Activated CD4-positive, alpha-beta T cell treated with anti-CD3 and anti-CD28 coated beads, Interleukin-2, amount 50 U/mL, for 24 hours (primary cell): ENCODE data around the gene GCC2.
"Not testable (repeated sequence)": the region's sequence is repeated elsewhere in the genome, so short reads cannot be mapped to it uniquely, and the experiment has no call there.

Experiments used
- DNase-seq, 2 donors: peaks; one replicate each; pipeline ENCODE4 v3.0.0-alpha.2; 2020; ENCODE audit warnings: low read depth in 1 of 2, low spot score in 1 of 2

Gene GCC2, protein sequence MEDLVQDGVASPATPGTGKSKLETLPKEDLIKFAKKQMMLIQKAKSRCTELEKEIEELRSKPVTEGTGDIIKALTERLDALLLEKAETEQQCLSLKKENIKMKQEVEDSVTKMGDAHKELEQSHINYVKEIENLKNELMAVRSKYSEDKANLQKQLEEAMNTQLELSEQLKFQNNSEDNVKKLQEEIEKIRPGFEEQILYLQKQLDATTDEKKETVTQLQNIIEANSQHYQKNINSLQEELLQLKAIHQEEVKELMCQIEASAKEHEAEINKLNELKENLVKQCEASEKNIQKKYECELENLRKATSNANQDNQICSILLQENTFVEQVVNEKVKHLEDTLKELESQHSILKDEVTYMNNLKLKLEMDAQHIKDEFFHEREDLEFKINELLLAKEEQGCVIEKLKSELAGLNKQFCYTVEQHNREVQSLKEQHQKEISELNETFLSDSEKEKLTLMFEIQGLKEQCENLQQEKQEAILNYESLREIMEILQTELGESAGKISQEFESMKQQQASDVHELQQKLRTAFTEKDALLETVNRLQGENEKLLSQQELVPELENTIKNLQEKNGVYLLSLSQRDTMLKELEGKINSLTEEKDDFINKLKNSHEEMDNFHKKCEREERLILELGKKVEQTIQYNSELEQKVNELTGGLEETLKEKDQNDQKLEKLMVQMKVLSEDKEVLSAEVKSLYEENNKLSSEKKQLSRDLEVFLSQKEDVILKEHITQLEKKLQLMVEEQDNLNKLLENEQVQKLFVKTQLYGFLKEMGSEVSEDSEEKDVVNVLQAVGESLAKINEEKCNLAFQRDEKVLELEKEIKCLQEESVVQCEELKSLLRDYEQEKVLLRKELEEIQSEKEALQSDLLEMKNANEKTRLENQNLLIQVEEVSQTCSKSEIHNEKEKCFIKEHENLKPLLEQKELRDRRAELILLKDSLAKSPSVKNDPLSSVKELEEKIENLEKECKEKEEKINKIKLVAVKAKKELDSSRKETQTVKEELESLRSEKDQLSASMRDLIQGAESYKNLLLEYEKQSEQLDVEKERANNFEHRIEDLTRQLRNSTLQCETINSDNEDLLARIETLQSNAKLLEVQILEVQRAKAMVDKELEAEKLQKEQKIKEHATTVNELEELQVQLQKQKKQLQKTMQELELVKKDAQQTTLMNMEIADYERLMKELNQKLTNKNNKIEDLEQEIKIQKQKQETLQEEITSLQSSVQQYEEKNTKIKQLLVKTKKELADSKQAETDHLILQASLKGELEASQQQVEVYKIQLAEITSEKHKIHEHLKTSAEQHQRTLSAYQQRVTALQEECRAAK (N-terminal part only)

DNA sequence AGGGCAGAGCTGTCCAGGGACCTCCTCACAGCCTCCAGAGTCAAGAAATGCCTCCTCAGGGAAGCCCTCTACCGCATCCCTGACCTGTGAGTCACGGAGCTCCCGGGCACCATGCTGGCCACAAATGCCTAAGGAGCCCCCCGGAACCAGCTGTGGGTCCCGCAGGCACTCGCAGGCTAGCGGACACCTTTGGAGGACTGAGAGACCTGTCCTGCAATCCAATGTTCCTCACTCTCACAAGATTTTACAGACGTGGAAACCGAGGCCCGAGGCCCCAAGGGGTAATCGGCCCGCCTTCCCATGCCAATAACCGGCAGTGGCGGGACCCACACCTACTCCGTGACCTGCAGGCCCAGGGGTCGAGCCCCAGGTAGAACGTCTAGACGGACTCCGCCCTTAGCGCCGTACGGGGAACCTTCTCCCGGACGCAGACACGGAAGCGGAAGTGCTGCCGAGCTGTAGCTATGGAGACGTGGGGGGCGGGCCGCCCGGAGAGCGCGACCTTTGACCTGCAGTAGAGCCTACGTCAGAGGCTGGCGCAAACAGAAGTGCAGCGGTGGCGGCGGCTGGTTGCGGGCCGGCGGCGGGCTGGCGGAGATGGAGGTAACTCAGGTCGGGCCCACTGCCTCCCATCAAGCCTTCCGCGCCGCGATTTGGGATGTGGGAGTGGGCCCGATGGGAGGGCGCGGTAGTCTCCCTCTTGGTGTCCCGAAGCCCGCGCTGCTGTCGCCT, at the start of gene GCC2:
Gene GCC2, plus strand, starts transcription at position 529 of the 732 bp plus-strand sequence. Its CDS starts 69 bp downstream, at position 598.
- DNase-seq = peak; percentile 90 to 93

DNA sequence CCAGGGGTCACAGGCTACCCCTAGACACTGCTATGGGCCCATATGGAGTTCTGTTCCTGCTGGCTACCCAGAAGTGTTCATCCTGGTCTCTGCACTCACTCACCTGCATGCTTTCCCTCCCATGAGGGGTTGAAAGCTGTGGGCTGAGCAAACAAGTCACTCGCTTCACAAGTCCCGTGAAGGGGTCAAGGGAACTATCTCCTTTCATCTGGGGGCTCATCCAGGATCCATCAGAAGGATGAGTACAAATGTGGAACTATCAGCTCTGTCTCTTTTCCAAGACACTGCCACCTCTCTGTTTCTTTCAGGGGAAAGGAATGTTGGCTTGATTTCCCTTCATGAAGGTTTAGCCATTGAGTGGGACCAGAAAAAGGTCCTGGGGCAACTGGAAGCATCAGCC, 49.5 kb upstream of the GCC2 start:
- DNase-seq = no peak

DNA sequence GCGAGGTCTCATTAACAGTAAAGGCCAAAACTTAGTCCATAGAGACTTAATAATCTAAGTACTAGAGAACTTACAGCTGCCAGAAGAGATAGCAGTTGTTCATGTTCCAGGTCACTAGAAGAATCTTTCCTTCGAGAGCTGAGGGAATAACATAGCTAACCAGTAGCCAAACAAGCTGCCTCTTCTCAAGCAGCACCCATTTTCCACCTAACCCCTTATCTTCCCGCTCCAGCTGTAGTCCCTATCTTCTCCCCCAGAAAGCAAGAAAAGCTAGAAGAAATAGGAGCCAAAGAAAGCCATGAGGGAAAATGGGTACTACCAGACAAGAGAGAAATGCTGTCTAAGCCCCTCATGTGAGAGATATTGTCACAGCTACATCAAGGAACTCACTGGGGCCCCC, 47.2 kb upstream of the GCC2 start:
- DNase-seq = no peak

DNA sequence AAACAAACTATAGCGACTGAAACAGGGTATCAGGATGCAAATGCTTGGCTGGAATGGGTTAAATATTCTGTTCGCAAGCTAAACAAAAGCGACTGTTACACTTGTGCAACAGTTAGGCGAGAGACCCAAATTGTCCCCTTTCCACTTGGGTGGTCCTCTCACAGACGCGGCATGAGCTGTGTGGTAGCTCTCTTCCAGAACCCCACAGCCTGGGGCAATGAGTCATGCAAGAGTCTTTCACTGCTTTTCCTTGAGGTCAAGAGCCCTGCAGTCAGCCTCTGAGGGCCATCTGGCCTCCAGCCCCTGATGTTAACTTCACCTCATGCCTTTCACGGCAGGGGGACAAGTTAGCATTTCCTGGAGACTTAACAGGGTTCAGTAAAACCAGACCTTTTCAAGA, 45.5 kb upstream of the GCC2 start:
- DNase-seq = no peak

DNA sequence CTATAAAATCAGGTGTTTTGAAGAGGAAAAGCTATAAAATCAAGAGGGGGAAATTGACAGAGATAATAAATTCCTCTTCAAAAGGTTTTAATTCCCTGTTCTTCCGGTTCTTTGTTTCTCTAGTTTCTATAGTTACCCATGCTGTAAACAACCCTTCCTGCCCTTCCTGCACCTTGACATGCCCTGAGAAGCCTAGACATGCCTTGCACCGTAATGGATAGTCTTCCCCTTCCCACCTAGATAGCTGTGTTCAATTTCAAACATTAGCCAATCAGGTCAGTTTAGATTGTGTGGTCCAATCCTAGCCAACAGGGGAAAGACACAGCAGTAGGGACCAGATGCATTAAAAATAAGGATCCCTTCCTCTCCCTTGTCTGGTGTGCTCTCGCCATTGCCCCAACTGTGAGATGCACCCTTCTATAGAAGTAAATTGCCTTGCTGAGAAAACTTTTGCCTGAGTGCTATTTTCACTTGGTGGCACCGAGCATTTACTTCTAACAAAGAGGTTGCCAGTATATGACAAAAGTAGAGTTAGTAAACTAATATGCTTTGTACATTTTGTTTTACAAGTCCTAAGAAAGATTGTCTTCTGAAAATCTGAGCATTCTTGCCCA, 44.1 kb upstream of the GCC2 start:
- no peak for DNase-seq

DNA sequence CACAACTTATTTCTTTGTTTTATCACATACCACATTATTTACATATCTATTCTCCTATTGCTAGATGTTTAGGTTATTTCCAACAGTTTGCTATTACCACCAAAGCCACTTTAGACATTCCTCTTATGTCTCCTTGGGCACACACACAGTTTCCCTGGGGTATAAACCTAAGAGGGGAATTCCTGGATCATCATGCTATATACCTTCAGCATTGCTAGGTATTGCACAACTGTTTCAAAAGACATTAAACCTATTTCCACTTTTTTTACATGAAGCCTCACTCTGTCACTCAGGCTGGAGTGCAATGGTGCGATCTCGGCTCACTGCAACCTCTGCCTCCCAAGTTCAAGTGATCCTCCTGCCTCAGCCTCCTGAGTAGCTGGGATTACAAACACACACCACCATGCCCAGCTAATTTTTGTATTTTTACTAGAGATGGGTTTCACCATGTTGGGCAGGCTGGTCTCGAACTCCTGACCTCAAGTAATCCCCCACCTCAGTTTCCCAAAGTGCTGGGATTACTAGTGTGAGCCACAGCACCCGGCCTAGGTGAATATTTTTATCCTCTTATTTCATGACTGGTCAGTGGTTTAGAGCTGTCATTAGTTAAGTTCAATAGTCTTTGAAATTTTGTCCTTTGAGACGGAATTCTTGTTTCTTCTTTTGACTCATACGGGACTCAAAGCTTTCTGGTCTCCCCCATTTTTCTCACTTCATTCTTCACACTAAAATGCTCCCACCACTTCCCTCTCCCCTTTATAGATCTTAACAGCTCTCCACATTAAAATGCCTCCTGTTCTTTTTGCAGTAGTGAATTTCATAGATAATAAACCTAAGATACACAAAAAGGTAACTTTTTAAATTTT, 40.9 kb upstream of the GCC2 start:
- DNase-seq = no peak

DNA sequence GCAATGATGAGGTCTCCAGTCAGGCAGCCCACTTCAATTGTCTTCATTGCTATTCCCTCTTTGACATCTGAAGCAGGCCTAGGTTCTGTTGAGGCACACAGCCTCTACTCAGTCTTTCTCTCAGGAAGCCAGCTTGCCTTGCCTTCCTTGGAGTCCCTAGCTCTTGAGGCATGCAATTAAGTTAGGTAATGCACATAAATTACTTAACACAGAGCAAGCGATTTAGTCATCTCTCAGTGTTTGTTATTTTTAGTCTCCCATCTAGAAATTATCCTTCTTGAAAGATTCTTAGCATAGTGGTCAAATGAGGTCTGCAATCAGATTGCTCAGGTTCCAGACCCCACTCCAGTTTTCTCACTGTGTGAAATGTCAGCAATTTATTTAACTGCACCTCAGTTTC, 39.2 kb upstream of the GCC2 start:
- no peak for DNase-seq

DNA sequence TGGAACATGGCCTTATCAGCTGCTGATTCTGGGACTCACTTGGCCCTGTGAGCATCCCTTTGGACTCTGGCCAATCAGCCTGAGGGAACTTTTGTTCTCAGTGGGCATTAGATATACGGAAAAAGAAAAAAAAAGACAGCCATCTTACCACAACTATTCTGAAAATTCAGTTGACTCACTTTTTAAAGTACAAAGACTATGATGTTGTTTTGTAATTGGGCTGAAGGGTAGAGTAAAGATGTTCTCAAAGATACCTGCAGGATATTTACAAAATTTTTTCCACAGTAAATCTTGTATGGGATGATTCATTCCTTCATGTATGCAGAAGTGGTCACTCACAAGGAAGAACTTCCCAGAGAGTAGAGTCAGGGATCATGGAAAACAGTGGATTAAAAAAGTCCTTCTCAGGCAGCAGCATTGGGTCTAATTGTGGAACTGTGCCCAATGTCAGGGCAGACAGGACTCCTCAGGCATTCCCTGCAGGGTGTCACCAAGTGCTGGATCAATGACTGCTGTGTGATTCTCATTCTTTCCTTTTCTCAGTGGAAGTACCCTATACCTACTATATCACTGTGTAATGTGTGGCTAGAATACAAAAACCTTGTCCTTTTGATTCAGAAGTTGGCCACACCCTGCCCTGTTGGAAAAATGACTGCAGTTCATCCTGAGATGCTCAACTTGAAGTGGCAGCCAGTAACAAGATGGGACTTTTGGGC, 35.9 kb upstream of the GCC2 start:
- DNase-seq = no peak

DNA sequence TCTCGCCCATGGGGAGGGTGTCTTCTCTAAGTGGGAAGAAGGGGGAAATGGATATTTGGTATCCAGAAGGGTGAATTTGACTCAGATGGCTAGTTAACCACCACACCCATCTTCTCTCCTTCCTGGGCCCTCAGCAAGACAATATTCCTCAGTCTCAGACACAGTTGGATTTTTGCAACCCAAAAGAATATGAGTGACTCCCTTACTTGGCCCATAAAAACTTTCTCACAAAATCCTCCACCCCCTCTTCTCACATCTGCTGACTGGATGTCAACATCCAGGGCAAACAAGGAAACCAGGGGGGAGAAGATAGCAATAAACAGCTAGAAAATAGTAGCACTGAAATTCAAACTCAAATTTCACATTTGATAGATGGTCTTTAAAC, 35.3 kb upstream of the GCC2 start:
- no peak for DNase-seq

DNA sequence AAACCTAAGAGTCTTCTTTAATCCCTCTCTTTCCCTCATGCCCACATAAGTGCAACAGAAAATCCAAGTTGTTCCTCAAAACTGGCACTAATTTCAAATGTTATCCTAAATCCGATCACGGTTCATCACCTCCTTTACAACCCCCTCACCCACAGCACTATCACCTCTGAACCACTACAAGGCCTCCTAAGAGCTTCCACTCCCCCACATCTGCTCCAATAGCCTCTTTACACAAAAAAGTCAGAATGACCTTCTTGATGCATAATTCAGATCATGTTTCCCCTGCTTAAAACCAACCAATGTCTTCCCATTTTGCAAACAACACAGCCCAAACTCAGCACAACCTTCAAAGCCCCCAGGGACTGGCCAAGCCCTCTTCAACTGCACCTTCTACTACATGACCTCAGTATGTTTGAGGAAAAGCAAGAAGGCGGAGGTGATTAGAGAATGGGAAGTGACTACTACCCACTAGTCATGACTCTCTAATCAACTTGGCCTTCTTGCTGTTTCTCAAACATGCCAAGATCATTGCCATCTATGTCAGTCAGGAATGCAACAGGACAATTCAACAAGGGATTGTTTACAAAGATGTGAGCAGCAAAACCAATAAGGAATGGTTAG, 34.6 kb upstream of the GCC2 start:
- no peak for DNase-seq

DNA sequence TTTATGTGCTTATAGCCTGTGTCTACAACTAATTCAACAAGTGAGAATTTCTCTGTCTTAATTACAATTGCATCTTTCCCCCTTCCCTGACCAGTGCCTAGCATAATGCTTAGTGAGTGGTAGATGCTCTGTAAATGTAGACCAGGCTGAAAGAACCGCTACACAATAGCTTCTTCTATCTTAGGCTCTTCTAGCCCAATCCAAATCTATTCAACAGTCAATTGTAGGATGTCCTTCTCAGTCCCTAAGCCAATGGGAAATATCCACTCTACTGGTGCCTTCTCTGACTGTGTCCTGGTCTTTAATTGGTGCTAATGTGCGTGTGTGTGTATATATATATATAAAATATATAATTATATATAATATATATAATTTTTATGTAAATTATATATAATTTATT, 34.1 kb upstream of the GCC2 start:
- no peak for DNase-seq

DNA sequence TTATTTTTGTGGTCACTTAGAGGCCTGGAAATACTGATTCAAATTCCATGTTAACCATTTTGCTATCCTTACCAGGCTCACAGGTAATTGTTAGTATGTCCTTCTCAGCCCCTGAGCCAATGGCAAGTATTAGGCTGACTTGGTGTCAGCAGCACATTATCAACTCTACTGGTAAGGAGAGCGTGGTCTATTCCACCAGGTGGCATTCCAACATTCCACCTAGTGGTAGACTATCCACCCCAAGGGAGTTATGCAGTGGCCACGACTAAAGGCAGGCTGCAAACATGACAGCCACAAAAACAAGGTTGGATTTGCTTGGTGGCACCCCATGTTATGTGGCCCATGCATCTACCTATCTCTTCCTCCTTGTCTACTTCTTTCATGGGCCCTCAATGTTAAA, 31.8 kb upstream of the GCC2 start:
- no peak for DNase-seq

DNA sequence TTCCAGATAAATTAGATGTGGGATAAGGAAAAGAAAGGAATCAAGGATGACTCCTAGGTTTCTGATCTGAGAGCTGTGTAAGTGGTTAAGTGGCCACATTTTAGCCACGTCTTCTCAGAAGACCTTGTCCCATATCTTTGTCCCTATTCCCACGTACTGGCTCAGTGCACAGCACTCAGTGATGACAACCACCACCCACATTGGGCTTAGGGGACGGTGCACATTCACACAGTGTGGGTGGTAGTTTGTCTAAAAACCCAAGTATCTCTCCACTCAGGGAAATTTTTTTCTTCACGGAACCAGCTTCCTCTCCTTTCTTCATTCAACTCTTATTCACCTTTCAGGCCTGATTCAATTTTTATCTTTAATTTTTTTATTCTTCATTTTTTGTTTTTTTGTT, 30.6 kb upstream of the GCC2 start:
- no peak for DNase-seq

DNA sequence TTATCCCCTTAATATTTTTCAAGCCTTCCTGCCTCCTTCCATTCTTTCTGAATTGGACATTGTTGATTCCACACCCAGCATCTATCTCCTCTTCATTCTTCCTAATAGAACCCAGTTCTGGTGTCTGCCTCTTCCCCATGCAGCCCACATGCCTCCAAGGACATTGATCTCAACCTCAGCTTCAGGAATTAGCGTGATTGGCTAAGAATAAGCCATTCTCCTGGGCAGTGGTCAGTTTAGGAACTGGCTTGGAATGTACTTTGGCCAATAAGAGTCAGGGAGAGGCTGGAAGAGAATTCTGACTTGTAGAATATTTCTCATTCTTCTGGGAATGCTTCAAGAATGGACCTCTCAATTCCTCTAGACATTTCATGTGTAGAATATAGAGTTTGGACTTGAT, 25.9 kb upstream of the GCC2 start:
- no peak for DNase-seq

DNA sequence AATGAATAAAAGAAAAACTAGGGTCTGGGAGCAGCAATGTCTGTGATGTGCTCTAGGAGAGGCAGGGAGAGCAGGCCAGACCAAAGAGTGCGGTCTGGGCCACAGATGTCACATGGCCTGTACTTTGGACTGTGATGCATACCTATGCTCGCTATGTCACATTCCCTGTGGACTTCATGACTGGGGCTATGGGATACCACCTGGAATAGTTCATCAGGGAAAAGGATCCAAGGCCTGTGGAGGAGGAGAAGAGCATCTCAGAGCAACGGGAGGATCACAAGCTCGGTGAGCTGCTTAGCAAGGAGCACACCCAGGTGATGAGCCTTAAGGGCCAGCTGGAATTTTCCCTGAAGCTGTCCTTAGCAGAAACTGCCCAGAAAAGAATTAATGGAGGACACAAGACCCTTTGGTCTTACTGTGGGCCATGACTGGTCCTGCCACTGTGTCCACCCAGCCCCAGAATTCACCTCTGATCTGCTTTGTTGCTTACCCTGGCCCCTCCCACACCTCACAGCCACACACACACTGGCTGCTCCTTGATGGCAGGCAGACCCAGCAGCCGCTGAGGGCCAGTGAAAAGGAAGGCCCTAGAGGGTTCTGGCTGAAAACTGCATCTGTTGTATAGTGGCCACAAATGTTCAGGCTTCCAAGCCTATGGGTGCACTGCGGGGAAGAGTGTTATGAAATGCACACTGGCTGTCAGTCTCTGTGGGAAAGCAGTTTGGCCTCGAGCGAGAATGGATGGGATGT, 25.3 kb upstream of the GCC2 start:
- DNase-seq = no peak

DNA sequence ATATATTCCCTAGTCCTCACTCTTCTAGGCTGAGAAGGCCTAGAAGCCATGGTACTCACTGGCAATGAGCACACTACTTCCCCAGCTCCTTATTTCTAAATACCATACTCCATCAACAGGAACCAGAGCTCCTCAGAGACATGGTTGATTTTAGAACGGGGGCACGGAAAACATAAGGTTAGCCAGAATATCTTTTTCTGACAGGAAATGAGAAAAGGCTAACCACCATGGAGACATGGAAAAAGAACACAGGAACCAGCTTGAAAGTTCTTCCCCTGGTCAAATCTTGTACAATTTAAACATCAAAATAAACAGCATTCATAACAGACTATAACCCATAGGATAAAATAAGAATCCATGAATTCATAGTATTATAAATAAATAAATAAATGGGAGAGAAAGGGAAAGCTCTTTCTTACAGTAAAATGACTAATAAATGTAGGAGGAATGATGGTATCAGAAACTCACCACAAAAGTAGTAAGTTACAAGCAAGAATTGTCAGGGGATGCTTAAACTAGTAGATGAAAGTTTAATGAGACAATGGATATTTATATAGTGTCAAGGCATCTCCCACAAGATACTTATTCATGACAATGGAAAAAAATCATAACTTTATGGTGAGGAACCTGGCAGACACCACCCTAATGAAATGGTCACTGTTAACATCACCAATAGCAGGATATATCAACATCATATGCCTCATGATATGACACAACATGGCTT, 20.6 kb upstream of the GCC2 start:
- DNase-seq = no peak

DNA sequence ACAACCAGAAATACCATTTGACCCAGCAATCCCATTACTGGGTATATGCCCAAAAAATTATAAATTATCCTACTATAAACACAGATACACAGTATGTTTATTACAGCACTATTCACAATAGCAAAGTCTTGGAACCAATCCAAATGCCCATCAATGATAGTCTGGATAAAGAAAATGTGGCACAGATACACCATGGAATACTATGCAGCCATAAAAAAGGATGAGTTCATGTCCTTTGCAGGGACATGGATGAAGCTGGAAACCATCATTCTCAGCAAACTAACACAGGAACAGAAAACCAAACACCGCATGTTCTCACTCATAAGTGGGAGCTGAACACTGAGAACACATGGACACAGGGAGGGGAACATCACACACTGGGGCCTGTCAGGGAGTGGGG, 13.4 kb upstream of the GCC2 start:
- not testable (repeated sequence) for DNase-seq
